HEK293 (cell line): Measurements from ENCODE around the gene ZFC3H1.

Source experiments
- ZNF416 ChIP-seq: fragments of 450-650 bp; formaldehyde crosslinking; IDR thresholded peaks from 2 replicates; pipeline ENCODE4 v1.5.1; 2016; ENCODE audit warnings: missing biosample characterization, missing genetic modification characterization
- ZNF629 ChIP-seq: fragments of 450-650 bp; formaldehyde crosslinking; IDR thresholded peaks from 2 replicates; pipeline ENCODE4 v1.5.1; 2017; ENCODE audit warnings: missing biosample characterization, missing genetic modification characterization
- TF ChIP-seq, protein P1 (sequence below): fragments of 450-650 bp; formaldehyde crosslinking; IDR thresholded peaks from 2 replicates; pipeline ENCODE4 v1.5.1; 2016; ENCODE audit warnings: missing biosample characterization, missing genetic modification characterization

DNA sequence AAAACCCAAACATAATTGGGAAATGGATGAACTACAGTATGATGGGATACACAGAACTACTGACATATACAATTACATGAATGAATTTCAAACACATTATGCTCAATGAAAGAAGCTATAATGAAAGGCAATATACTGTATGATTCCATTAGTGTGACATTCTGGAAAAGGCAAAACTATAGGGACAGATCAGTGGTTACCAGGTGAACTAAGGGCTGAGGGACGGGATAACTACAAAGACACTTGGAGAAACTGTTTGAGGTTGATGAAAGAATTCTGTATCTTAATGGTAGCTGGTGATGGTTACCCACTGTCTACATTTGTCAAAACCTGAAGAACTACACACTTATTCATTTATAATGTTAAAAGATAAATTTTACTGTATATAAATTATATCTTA, 7.7 kb downstream of the ZFC3H1 start:
- TF ChIP-seq, protein P1, sequence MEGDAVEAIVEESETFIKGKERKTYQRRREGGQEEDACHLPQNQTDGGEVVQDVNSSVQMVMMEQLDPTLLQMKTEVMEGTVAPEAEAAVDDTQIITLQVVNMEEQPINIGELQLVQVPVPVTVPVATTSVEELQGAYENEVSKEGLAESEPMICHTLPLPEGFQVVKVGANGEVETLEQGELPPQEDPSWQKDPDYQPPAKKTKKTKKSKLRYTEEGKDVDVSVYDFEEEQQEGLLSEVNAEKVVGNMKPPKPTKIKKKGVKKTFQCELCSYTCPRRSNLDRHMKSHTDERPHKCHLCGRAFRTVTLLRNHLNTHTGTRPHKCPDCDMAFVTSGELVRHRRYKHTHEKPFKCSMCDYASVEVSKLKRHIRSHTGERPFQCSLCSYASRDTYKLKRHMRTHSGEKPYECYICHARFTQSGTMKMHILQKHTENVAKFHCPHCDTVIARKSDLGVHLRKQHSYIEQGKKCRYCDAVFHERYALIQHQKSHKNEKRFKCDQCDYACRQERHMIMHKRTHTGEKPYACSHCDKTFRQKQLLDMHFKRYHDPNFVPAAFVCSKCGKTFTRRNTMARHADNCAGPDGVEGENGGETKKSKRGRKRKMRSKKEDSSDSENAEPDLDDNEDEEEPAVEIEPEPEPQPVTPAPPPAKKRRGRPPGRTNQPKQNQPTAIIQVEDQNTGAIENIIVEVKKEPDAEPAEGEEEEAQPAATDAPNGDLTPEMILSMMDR (tag by site-specific recombination), result no peak
- no peak for TF ChIP-seq ZNF416
- TF ChIP-seq ZNF629, result no peak
